Measurements from ENCODE around the gene CLCN7.
A peak's percentile ranks its signal among the peaks of the same experiment; 100 is the strongest.
"Not testable (repeated sequence)": the region's sequence is repeated elsewhere in the genome, so short reads cannot be mapped to it uniquely, and the experiment has no call there.

CLCN7 gene

DNA sequence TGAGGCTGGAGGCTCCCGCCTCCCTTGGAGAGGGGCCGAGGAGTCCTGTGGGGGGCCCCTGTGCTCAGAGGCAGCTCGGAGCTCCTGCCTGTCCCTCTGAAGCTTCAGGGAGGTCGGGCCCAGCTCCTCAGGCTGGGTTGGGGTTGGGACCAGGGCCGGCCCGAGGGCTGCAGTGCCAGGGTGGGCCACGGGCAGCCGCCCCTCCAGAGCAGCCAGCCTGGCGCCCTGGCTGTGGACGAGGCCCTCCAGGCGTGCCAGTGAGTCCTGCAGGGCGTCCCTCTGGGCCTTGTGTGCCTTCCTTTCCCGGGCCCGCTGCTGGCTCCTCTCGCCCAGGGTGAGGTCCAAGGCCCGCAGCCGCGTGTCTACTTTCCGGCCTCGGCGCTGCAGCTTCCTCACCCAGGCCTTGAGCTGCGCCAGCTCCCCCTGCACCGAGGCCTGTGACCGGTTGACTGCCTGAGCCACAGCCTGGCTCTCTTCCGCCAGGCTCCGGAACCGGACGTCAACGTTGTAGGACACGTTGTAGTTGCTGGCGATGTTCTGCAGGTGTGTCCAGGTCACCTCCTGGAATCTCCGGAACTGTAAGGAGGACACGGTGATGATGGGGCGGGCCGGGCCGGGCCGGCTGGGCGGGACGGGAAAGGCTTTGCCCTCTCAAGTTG is 12.7 kb upstream of the CLCN7 start:
- DNase-seq (ENCODE audit: low read depth): no peak

DNA sequence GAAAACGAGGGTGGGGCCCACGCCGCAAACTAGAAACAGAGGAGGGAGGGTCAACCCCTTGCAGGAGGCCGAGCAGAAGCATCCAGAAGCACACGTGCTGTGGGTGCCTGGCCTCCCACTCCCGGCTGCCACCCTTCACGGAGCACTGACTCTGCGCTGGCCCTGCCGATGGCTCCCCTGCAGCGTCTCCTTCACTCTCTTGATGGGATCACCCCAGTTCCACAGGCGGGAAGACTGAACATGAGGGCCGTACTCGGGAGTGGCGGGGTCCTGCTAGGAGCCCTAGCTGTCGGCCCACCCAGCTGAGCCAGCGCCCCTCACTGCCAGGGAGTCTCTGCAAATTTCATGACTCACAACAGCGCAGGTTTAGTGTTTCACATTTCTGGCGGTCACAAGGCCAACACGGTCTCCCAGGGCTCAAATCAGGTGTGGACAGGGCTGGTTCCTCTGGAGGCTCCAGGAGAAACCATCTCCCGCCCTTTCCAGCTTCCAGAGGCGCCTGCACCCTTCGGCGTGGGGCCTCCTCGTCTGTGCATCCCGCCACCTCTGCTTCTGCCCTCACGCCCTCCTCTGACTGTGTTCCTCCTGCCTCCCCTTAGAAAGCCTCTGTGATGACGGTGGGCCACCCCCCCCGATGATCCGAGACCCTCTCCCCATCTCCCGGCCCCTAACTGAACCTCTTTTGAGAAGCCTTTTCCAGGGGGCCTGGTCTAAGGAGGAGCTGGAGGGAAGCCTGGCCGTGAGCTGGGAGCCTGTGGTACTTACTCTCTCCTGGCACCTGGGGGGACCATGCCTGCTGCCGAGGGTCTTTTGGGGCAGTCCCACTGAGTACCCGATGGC is 11.9 kb upstream of the CLCN7 start:
- DNase-seq (ENCODE audit: low read depth): no peak

DNA sequence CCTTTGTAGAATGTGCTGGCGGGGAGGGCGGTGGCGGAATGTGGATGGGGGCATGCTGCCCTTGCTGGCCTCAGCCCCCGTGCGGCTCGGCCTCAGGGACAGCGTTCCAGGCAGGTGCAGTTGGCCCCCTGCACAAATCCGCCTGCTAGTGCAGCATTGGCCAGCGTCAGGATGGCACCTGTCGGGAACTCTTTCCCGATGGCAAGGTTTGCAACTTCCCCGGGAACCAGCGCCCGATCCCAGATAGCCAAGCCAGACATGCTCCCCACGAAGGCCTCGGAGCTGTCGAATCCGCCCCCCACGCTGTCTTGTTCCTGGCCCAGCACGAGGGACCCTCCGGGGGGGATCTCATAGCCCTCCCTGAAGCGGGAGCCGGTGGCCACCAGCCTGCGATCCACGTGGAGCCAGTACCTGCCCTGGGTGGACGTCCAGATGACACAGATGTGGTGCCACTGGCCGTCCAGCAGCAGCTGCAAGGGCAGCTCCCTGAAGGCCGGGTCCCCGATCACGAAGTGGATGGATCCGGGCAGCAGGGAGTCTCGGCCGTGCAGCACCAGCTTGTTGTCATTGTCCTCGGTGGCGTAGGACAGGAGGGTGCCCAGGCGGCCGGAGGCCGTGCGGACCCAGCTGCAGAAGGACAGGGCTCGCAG is 11.1 kb upstream of the CLCN7 start:
- DNase-seq (ENCODE audit: low read depth): no peak

GRCh38 chr16:1481906-1482835 is 7.3 kb upstream of the CLCN7 start:
- DNase-seq (ENCODE audit: low read depth): peak; percentile 18

GRCh38 chr16:1478937-1479336 is 4.1 kb upstream of the CLCN7 start:
- DNase-seq (ENCODE audit: low read depth): not testable (repeated sequence)

DNA sequence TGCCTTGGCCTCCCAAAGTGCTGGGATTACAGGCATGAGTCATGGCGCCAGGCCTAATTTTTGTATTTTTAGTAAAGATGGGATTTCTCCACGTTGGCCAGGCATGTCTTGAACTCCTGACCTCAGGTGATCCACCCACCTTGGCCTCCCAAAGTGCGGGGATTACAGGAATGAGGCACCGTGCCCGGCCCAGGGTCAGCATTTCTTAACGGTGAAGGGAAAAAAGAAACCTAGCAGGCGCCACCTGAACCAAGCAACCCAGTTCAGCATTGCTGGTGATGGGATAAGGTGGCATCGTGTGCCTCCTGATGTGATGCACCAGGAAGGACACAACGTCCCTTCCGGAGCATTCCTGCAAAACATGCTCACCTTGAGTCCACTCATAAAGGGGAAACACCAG is 2.2 kb upstream of the CLCN7 start:
- DNase-seq (ENCODE audit: low read depth): no peak

- no peak for DNase-seq (ENCODE audit: low read depth)
Observed at GRCh38 chr16:1475552-1476114, 805 bp upstream of the CLCN7 start.

GRCh38 chr16:1474082-1474795 is 589 bp downstream of the CLCN7 start:
- peak; percentile 9 for DNase-seq (ENCODE audit: low read depth)

GRCh38 chr16:1472974-1473373 is 1.9 kb downstream of the CLCN7 start:
- no peak for DNase-seq (ENCODE audit: low read depth)

DNA sequence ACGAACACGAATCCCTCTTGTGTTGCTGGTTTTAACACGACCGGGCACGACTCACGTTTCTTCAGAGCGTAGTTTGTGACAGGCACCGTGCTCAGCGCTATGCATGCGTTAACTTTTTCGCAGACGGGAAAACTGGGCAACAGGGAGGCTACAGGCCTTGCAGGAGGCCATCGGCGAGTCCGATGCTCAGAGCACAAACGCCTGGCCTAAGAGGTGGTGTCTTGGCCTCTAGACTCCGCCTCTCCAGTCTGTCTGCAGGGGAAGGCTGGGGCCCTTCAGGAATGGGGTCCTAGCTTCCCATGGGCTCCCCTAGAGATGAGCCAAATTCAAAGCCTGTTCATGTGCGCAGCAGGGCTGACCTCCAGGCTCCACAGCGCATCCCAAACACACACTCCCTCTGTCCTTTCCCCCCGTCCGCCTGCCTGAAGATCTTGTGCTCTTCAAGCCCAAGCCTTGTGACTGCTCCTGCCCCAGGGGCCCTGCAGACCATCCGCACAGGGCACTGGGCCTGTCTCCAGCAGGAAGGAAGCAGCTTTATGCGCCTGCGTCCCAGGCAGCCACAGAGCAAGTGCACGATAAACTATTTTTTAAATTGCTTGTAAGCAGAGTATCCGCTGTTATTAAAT is 3.1 kb downstream of the CLCN7 start:
- no peak for DNase-seq (ENCODE audit: low read depth)

DNA sequence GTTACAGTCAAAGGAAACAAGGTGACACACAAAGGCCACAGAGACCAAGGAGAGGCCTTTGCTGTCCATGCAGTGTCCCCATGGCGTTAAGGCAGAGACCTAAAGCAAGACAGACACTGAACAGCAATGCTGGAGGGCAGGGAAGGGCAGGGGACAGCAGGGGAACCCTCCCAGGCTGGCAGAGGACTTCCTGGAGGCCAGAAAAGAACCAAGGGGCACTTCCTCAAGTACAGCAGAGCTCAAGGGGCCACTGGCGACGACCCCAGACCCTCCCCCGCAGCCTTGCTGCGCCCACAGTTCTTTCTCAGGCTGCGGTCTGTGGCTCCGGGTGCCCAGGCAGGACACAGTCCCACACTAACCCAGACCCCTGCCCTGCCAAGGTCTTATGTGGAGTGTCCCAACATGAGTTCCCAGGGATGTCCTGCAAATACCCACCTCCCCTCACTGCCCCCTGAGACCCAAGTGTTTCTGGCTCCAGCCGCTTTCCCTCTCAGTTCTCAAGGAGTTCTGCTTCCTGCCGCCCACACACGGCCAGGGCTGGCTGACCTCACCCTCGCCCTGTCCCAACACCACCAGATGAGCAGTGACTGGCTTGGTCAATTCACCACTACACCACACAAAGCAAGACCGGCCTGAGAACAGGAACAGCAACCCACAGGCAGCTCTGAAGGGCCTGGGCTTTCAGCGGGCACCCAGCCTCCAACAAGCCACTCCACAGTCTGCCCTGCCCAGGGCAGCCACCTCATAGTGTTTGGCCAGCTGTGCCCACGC is 4.2 kb downstream of the CLCN7 start:
- peak; percentile 76 for DNase-seq (ENCODE audit: low read depth)

- peak; percentile 22 for DNase-seq (ENCODE audit: low read depth)
Observed at GRCh38 chr16:1469693-1470201, 5.1 kb downstream of the CLCN7 start.

DNA sequence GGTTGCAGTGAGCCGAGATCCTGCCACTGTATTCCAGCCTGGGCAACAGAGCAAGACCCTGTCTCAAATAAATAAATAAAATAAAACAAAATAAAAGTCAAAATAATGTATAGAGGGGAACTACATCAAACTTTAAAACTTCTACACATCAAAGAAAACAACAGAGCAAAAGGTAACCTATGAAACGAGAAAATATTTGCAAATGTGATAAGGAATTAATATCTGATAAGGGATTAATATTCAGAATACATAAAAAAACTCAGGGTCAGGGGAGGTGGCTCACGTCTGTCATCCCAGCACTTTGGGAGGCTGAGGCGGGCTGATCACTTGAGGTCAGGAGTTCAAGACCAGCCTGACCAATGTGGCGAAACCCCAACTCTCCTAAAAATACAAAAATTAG is 5.7 kb downstream of the CLCN7 start:
- not testable (repeated sequence) for DNase-seq (ENCODE audit: low read depth)

GRCh38 chr16:1468426-1468810 is 6.4 kb downstream of the CLCN7 start:
- DNase-seq (ENCODE audit: low read depth): no peak

DNA sequence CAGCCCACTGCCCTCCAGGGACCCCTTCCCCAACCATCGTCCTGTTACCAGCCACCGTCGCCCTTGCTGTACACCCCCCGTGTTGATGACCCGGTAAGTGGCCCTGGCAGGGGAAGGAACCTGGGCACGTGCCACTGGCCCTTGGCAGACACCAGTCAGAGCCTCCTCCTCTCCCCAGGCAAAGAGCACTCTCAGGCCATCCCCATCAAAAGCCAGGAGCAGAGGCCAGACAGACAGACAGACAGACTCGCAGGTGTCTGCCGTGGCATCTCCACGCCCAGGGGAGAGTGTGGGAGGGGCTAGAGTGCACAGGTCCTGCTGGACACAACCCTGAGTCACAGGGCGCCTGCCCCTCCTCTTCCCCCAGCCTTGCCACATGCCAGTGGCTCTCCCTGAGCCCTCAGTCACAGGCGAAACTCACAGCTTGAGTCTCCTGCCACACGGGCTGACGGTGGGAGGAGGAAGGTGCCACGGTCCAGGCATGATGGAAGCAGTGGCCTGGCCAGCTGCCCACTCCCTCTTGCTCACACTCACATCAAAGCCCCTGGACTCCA is 7.8 kb downstream of the CLCN7 start:
- DNase-seq (ENCODE audit: low read depth): peak; percentile 9

DNA sequence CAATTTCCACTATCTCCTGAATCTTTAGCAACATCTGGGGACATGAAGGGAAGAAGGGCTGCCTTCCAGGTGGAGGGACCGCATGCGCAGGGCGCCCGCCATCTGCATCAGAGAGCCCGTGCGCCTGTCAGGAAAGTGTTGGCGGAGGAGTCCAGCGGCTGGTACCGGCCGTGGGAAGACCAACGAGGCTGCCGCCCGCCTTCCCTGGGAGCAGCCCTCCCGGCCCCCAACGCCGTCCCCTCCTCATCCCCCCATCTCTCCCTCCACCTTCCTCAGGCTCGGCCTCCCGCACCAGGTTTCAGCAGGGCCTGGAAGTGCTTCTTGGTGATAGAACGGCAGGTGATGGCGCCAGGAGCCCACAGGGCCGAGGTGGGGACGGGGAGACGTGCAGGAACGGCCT is 8.8 kb downstream of the CLCN7 start:
- DNase-seq (ENCODE audit: low read depth): no peak

- no peak for DNase-seq (ENCODE audit: low read depth)
Observed at GRCh38 chr16:1465567-1465915, 9.3 kb downstream of the CLCN7 start.

DNA sequence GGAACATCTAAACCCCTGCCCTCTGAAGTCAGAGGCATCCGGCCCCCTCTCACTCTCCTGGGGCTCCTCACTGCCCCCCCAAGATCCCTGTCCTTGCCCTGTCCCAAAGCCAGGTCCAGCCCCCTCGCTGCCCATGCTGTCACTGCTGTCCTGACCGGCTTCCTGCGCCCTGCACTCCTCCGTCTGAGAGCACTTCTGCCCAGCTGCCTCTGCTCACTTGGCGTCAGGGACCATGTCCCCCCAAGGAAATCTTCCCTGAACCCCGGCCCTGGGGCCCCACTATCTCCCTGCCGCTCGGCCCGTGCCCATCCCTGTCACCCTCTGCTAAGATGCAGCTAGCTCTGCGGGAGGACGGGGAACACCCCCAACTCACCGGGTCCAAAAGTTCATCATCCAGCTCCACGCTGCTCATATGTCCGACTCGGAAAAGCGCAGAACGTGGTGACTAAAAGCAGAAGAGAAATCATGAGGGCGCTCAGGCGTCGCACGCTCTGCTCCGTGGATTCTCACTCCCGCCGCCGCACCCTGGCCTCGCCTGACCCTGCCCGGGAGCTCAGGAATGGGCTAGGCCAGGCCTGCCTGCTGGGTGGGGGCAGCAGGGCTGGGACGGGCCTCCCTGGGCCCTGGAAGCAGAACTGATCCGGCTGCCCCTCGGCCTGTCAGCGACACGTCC is 9.8 kb downstream of the CLCN7 start:
- no peak for DNase-seq (ENCODE audit: low read depth)
